Mesenteric fat pad (tissue), 1 donor: ENCODE measurements around the gene SHFL. TPM values are rescaled to one million over a fixed set of nuclear protein-coding genes. Genes with fewer than 3 reads are reported as not detected.

Experiments used
- DNase-seq: peaks from one replicate; pipeline ENCODE4 v3.0.0-alpha.2; 2020; ENCODE audit warnings: low spot score
- total RNA-seq: library from RNA; stranded (reverse); fragmentation: NEBNext Ultra II Directional; extraction: Animal tissue kit (Norgen Biotek cat#: 25700); gene quantifications from one replicate; pipeline ENCODE4 v1.2.1, GENCODE V29; 2021
- donor health status: DM: yes; HTN: yes; CAD: no.

SHFL gene
- total RNA-seq, 1 donor from 2014 or later, result 29.3 TPM

DNA sequence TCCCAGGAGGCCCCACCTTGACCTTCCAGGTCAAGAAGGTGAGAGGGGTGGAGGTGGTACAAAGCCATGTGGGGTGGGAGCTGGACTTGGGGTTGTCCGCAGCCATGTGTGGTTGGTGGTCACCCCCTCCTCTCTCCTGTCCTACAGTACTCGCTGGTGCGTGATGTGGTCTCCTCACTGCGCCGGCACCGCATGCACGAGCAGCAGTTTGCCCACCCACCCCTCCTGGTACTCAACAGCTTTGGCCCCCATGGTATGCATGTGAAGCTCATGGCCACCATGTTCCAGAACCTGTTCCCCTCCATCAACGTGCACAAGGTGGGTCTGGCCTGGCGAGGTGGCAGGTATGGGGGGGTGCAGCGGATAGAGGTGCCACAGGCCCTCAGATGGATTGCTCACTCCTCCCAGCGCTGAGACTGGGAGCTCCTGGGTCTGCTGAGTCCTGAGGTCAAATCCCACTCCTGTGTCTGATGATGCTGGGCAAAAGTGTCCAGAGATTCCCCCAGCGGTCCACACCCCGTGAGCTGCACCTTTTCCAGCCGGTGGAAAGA lies 21.8 kb downstream of the SHFL start:
- no peak for DNase-seq

DNA sequence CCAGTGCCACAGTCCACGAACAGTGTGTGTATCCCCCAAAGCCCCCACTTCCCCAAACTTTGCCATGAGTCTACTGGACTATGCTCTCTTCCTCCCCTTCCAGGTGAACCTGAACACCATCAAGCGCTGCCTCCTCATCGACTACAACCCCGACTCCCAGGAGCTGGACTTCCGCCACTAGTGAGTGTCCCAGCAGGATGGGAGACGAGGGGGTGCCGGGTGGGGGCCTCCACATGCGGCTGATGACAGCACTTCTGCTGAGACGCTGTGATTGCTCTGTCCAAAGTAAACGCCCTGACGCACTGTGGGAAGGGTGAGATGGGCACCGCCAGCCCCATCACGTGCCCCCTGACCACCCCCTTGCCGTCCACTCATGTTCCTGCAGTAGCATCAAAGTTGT lies 23.4 kb downstream of the SHFL start:
- no peak for DNase-seq

DNA sequence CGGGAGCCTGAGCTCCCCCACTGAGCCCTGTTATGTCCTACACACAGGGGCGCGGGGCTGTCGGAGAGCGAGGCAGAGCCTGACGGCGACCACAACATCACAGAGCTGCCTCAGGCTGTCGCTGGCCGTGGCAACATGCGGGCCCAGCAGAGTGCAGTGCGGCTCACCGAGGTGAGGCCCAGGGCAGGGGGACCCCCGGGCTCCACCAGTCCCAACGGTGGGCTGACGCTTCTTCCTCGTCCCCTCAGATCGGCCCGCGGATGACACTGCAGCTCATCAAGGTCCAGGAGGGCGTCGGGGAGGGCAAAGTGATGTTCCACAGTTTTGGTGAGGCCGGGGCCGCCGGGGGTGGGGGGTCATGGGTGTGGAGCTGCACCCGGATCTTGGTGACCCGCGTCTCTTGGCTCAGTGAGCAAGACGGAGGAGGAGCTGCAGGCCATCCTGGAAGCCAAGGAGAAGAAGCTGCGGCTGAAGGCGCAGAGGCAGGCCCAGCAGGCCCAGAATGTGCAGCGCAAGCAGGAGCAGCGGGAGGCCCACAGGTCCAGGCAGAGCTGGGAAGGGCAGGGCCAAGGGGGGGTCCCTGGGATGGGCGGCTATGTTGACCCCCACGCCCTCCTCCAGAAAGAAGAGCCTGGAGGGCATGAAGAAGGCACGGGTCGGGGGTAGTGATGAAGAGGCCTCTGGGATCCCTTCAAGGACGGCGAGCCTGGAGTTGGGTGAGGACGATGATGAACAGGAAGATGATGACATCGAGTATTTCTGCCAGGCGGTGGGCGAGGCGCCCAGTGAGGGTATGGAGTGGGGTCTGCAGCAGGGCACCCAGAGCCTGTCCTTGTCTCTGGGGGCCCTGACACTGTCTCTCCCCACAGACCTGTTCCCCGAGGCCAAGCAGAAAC lies 24.2 kb downstream of the SHFL start:
- DNase-seq, result no peak

DNA sequence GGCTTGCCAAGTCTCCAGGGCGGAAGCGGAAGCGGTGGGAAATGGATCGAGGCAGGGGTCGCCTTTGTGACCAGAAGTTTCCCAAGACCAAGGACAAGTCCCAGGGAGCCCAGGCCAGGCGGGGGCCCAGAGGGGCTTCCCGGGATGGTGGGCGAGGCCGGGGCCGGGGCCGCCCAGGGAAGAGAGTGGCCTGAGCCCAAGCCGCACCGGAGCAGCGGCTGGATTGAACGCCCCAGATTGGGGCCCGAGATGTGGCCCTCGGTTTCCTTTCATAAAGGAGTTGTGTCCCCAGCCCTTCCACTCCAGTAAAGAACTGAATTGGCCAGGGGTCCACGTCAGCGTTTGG lies 24.8 kb downstream of the SHFL start:
- no peak for DNase-seq

DNA sequence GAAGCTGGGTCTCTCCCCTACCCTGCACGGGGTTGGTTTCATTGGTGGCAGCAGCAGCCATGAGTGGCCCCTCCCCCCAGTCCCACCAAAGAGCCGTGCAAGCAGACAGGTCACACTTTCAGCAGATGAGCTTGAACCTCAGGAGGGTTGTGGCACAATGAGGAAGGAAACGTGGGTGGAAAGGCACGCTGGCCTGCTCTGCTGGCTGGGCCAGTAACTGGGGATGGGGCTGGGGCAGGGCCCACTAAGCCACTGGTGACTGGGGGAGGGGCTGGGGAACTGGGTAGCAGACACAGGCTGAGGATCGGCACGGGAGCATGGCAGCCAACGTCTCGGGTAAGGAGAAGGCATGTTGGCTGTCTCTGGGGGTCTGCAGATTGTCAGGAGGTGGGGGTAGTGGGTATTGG lies 25.3 kb downstream of the SHFL start, which contains the start of gene P2RY11:
TSS of gene P2RY11 (plus strand) at position 289 of the 407 bp plus-strand sequence. CDS start at position 318, 29 bp downstream.
- no peak for DNase-seq

DNA sequence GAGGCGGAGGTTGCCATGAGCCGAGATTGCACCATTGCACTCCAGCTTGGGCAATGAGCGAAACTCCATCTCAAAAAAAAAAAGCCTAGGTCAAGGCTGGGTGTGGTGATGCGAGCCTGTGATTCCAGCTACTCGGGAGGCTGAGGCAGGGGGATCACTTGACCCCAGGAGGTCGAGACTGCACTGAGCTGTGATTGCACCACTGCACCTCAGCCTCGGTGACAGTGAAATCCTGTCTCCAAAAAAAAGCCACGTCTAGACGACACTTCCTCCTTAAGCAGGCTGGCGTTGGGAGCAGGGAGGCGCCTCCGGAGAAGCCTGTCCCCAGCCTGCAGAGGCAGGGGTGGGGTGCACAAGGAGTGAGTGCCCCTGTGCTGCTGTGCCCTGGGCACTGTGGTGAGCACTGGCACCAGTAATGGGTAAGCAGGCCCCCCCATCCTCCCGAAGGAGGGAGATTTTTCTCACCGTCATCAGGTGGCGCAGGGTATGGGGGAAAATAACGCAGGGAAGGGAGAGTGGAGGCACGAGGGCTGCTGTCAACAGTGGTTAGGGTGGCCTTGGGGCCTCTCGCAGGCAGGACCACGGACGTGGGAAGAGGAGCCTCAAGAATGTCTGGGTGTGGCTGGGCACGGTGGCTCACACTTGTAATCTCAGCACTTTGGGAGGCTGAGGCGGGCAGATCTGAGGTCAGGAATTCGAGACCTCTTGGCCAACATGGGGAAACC lies 26.1 kb downstream of the SHFL start:
- no peak for DNase-seq

DNA sequence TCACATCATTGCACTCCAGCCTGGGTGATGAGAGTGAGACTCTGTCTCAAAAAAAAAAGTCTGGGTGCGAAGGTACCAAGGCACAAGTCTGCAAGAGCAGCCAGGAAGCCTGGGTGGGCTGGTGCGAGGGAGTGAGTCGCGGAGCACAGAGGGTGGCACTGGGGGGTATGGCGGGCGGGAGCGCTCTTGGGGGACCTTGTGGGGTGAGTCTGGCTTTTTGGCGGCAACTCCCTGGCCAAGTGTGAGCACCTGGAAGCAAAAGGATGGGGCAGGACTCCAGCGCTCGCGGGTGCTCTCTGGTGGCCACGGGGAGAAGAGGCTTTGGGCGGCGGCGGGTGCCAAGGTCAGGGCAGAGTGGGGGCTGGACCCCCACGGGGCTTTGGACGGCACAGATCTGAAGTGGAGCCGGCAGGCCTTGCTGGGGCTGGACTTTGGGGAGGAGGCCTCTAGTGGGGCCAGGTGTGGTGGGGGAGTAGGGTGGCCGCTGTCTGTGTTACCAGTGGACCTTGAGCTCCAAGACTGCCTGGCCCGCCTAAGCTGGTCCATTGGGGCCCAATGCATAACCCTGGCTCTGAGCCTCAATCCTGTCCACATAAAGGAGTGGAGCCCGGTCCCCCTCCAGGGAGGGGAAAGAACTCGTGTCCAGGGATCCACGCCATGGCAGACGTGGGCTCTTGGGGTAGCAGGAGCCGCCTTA lies 26.9 kb downstream of the SHFL start:
- no peak for DNase-seq

DNA sequence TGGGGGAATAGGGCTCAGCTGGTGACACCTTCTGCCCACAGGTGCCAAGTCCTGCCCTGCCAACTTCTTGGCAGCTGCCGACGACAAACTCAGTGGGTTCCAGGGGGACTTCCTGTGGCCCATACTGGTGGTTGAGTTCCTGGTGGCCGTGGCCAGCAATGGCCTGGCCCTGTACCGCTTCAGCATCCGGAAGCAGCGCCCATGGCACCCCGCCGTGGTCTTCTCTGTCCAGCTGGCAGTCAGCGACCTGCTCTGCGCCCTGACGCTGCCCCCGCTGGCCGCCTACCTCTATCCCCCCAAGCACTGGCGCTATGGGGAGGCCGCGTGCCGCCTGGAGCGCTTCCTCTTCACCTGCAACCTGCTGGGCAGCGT lies 27.5 kb downstream of the SHFL start:
- no peak for DNase-seq

DNA sequence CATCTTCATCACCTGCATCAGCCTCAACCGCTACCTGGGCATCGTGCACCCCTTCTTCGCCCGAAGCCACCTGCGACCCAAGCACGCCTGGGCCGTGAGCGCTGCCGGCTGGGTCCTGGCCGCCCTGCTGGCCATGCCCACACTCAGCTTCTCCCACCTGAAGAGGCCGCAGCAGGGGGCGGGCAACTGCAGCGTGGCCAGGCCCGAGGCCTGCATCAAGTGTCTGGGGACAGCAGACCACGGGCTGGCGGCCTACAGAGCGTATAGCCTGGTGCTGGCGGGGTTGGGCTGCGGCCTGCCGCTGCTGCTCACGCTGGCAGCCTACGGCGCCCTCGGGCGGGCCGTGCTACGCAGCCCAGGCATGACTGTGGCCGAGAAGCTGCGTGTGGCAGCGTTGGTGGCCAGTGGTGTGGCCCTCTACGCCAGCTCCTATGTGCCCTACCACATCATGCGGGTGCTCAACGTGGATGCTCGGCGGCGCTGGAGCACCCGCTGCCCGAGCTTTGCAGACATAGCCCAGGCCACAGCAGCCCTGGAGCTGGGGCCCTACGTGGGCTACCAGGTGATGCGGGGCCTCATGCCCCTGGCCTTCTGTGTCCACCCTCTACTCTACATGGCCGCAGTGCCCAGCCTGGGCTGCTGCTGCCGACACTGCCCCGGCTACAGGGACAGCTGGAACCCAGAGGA lies 28.0 kb downstream of the SHFL start:
- no peak for DNase-seq

DNA sequence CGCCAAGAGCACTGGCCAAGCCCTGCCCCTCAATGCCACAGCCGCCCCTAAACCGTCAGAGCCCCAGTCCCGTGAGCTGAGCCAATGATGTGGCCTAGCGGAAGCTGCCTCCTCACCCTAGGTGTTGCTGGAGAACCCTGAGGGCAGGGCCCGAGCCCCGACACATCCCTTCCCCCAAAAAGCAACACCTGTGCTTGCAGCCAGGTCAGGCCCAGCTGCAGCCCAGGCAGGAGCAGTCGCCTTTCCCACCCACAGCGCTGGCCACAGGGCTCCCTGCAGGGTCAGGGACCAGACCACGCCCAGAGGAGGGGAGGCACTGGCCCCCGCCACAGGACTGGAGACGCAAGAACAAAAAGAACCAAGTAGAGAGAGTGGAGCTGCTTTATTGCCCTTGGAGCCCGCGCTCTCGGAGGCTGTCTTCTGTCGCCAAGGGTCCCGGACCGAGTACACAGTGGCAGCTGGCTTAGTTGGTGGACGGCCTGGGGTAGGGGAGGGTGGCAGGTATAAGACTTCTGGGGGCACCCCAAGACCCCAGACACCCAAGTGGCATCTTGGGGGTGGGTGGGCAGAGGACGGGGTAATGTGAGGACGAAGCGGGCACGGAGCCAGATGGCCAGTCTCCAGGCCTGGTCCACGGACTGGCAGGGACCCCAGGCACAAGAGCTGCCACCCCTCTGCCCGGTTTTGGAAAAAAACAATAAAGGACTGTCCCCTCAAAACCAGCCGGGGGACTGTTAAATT lies 28.7 kb downstream of the SHFL start:
- no peak for DNase-seq

DNA sequence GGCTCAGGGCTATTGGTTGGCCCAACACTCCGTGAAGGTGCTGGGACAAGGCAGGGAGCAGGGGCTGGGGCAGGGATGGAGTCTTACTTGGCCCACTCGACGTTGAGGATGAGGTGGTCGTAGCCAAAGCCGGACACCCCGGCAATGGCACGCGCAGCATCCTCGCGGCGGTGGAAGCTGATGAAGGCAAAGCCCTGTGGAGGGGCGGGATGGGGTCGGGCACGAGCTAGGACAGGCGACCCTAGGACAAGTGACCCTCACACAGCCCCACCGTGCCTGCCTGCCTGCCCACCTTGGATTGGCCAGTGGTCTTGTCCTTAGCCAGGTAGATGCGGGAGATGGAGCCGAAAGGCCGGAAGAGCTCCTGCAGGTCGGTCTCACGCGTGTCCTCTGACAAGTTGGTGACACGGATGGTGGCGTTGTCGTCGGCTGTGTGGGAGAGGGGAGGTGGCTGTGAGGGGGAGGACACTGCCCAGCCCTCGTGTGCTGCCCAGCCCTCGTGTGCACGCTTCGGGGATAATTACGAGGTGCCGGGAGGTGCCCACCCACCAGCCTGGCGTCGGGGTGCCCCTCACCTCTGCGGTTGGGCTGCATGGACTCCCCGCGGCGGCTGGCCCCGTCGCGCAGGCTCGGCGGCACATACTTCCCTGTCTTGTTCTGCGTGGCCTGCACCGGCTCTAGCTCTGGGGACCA lies 29.4 kb downstream of the SHFL start:
- DNase-seq, result no peak

DNA sequence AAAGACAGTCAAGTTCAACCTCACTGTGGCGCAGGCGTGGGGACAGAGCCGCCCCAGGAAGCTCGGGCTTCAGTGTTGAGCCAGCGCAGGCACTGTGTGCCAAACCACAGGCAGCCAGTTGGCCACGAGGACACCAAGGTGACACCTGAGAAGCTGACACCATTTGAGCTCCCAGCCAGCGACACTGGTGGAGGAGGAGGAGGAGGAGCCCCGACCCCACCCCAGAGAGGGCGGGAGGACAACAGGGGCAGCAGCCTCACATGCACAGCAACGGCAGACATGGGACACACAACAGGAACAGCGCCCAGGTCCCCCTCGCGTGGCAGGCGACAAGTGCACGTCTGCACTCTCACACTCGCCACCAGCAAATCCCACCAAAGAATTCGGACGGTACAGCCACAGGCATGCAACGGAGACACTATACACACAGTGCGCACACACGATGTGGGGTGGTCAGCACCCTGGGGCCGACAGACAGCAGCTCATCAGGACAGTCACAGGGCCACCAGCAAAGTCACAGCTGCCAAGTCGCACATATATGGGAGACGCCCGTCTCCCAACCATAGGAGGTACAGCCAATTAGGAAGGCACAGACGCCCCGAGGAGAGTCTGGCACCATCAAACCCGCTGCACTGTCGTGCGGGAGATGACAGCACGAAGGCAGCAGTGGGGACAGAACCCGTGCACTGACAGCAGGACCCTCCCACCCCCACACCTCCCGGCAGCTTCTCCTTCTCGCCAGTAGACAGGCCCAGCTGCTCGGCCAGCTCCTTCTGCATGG lies 30.2 kb downstream of the SHFL start:
- no peak for DNase-seq

DNA sequence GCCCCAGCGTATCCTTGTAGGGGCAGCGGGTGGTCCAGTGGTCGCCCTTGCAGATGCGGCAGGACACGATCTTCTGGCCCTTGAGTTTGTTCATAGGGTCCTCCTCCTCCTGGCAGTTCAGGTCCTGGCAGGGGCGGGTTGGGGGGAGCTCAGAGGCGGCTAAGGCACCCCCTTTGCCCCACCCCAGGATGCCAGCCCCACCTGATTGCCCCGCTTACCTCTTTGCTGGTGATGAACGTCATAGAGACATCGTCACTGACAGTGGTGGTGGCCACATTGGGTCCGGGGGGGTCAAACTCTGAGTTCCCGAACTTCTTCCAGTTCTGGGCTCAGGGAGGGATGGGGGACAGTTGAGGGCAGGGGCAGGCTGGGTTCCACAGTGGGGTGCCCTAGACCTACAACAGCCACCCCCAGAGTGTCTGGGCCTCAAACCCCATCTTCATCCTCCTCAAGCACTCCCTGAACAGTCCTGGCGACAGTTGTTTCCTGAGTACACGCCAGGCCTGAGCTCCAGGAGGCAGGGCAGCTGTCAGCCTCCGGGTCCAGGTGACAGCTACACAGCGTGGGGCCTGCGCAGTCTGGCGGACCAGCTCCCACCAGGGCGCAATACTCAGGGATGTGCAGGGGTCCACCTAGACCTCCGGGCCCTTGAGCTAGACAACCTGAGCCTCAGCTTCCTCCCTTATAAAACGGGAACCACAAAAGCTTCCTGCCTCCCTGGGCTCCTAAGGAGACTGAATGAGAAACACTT lies 30.9 kb downstream of the SHFL start:
- DNase-seq, result no peak

DNA sequence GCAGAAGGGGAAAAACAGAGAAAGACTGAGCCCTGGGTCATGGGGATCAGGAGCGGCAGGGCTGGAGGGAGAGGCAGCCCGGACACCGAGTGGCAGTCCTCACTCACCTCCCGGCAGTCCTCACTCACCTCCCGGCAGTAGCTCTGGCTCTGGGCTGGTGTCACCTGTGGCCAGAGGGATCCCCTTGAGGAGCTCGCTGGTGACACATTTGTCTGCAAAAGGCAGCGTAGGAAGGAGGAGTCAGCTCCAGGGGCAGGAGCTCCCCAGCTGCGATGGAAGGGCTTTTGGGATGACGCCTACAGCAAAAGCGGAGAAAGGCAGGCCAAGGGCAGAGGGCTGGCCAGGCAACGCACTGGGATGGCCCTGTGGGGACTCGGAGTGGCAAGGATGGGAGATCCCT lies 32.8 kb downstream of the SHFL start:
- no peak for DNase-seq

DNA sequence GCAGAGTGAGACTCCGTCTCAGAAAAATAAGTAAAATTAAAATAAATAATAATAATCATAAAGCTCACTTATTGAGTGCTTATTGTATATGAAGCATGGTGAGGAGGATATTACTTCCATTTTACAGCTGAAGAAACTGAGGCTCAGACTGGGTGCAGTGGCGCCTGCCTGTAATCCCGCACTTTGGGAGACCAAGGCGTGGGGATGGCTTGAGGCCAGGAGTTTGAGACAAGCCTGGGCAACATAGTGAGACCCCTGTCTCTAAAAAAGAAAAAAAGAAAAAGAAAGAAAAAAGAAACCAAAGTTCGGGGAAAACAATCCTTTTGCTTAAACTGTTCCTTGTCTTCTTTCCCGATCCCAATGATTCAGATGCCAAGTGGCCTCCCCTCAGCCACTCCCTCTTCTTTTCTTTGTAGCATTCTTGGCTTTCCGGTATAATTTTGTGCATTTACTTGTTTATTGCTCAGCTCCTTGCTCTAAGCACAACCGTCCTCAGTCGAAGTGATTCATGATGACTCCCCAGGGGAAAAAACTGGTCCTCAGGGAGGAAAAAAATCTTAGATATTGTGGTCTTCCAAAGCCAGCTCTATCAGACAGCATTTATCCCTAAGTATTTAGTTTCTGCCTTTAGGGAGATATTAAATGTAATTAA lies 34.5 kb downstream of the SHFL start:
- no peak for DNase-seq

DNA sequence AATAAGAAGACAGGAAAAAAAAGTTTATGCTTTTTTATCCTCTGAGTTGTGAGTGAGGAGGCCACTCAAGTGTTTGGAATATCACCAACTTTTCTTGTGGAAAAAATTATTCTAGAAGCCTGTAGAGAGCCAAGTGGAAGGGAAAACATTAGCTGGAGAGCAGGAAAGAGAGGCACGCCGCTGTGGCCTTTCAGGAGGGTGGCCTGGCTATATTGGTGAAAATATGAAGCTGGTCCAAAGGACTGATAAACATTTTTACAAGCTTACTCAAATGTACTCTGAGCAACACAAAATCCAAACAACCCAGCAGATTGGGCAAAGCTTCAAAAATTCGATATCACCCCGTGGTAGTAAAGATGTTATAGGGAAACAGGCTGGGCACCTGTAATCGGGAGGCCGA lies 35.9 kb downstream of the SHFL start:
- no peak for DNase-seq

DNA sequence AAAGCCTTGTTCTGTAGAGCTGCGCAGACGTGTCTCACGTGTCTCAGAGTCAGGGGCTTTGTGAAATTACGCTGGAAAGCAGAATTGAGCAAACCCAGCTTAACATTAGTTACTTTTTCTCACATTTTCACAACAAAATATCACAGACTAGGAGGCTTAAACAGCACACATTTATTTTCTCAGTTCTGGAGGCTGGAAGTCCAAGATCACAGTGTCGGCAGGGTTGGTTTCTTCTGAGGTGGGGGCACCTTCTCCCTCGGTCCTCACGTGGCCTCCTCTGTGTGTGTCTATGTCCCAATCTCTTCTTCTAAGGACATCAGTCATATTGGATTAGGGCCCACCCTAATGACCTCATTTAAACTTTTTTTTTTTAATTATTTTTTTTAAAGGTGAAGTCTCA lies 38.3 kb downstream of the SHFL start:
- DNase-seq, result no peak

DNA sequence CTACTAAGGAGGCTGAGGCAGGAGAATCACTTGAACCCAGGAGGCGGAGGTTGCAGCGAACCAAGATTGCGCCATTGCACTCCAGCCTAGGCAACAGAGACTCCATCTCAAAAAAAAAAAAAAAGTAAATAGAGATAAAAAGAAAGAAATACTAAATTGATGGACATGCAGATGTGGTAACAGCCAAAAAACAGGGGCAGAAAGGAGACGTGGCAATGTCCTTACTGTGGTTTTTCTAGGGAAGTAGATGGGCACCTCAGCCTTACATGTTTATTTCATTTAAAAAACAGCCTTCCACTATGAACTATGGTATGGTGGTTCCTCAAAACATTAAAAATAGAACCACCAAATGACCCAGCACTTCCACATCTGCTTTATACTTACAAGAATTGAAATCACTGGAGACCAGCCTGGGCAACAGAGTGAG lies 40.1 kb downstream of the SHFL start:
- no peak for DNase-seq
